GM19452 (cell line): ENCODE measurements around the gene MALAT1.

ENCODE experiments used
- ATAC-seq: cut with Tn5 transposase; IDR thresholded peaks from one replicate; pipeline ENCODE4 v1.9.1; 2021; ENCODE audit not compliant: unreplicated experiment

MALAT1 gene

DNA sequence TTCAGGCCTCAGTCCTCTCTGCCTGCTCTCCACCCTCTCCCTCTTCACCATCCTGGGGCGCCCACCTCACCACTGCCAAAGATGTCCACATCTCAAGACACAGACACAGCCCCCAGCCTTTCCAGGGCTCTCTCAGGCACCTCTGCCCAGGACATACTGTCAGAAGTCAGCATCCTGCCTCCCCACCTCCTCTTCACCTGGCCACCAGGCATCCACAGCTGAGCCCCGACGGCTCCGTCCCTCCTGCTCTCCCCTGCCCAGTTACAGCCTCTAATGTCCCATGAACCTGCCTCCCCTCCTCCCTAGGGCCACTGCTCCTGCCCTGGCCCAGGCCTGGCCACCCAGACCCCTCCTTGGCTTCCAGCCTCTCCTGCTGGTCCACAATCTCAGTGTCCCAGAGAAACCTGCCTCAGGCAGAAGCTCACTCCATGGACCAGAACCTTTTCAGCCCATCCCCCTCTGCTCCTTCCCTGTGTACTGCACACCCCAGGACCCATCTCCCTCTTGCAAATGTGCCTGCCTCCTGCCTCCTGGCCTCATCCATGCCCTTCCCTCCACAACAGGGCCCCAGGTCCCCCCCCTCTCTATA lies 56.1 kb downstream of the MALAT1 start:
- ATAC-seq, result no peak

DNA sequence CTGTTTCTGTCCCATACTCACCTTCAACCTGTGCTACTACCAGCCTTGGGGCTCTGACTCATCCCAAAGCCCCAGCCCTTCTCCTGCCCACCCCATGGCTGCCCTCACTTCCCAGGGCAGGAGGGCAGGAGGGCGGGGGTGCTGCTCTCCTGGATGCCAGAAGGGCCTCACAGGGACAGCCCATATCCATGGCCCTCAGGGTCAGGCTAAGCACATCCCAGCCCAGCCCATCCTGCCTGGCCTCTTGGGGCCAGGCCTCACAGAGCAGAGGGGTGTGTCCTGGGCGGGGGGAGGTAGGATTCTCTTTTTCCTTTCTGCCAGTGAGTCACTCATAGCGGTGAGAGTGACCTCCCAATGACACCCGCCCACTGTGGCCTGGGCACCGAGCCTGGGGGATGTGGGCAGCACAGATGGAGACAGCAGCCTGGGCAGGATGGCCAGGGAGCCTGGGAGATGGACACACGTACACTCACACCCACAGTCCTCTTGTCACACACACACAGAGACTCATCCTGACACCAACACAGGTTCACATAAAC lies 56.9 kb downstream of the MALAT1 start:
- ATAC-seq, result no peak
